B cell (primary cell): ENCODE data around the gene OR4K13. TPM values are rescaled to one million over a fixed set of nuclear protein-coding genes. Genes with fewer than 3 reads are reported as not detected.

Source experiments
- ATAC-seq: fragments of 200-7000 bp; cut with Tn5 transposase; one replicate; pipeline ENCODE4 v1.10.0; 2021; ENCODE audit warnings: low read depth, mild to moderate bottlenecking, moderate number of reproducible peaks, moderate library complexity
- CTCF ChIA-PET: fragments of 350-600 bp; sonication (Branson Sonifier 250); formaldehyde crosslinking; loops from one replicate; lab custom pipeline; 2021; ENCODE audit warnings: antibody characterized with exemption, inconsistent platforms; lab: Charles Lee
- POLR2A ChIA-PET: fragments of 350-600 bp; sonication (Branson Sonifier 250); formaldehyde crosslinking; loops from one replicate; lab custom pipeline; 2021; ENCODE audit warnings: antibody characterized with exemption; lab: Charles Lee
- DNase-seq: peaks from one replicate; pipeline ENCODE4 v3.0.0; 2013
- H2AFZ ChIP-seq: 2 replicates; pipeline ENCODE4 v1.6.1; 2012; ENCODE audit warnings: mild to moderate bottlenecking, low read depth, low read length; ENCODE audit not compliant: insufficient read depth, poor library complexity, severe bottlenecking
- H3K27ac ChIP-seq, 2 donors: 1 replicate in 1 of 2; 2 replicates in 1 of 2; pipeline ENCODE4 v1.5.1; 2012 to 2013; ENCODE audit warnings: low read length in 2 of 2, mild to moderate bottlenecking in 2 of 2, moderate library complexity in 1 of 2
- H3K27me3 ChIP-seq, 4 experiments: fragments of 200-600 bp in 1 of 4; sonication (generic) in 1 of 4; replicated peaks in 1 of 4; 1 replicate in 2 of 4; 2 replicates in 2 of 4; pipeline versions ENCODE4 v1.6.1 to v1.7.0; 2013 to 2016; ENCODE audit warnings: low read length in 3 of 4, mild to moderate bottlenecking in 2 of 4, mixed read lengths in 1 of 4, moderate library complexity in 1 of 4; ENCODE audit not compliant: insufficient read depth in 4 of 4, control insufficient read depth in 3 of 4; ENCODE audit errors: control extremely low read depth in 1 of 4
- H3K36me3 ChIP-seq, 2 experiments: replicated peaks in 1 of 2; 1 replicate in 1 of 2; 2 replicates in 1 of 2; pipeline versions ENCODE4 v1.6.1 to v1.7.1; 2013; ENCODE audit warnings: low read length in 1 of 2; ENCODE audit not compliant: insufficient read depth in 2 of 2, control insufficient read depth in 1 of 2; ENCODE audit errors: control extremely low read depth in 1 of 2, extremely low read depth in 1 of 2
- H3K4me1 ChIP-seq, 2 donors: fragments of 200-600 bp in 1 of 2; sonication (generic) in 1 of 2; 1 replicate in 1 of 2; 2 replicates in 1 of 2; pipeline versions ENCODE4 v1.5.1 to v1.6.1; 2013 to 2017; ENCODE audit warnings: low read length in 2 of 2; ENCODE audit not compliant: control insufficient read depth in 2 of 2, insufficient read depth in 2 of 2
- H3K4me2 ChIP-seq: replicated peaks from 2 replicates; pipeline ENCODE3; 2012; ENCODE audit warnings: mild to moderate bottlenecking, low read depth, low read length; ENCODE audit not compliant: poor library complexity, severe bottlenecking
- H3K4me3 ChIP-seq, 5 experiments: fragments of 200-600 bp in 1 of 5; sonication (generic) in 1 of 5; 1 replicate in 3 of 5; 2 replicates in 2 of 5; pipeline versions ENCODE4 v1.5.1 to v1.7.0; 2011 to 2016; ENCODE audit warnings: low read length in 4 of 5, mild to moderate bottlenecking in 4 of 5, low read depth in 2 of 5, control low read depth in 1 of 5, moderate library complexity in 1 of 5; ENCODE audit not compliant: insufficient read depth in 1 of 5; ENCODE audit errors: control extremely low read depth in 1 of 5, extremely low read depth in 1 of 5
- H3K79me2 ChIP-seq: fragments of 200-600 bp; sonication (generic); one replicate; pipeline ENCODE4 v1.6.0; 2016; ENCODE audit warnings: low read length; ENCODE audit not compliant: control insufficient read depth, insufficient read depth
- H3K9ac ChIP-seq: fragments of 200-600 bp; sonication (generic); 2 replicates; pipeline ENCODE4 v1.6.1; 2017; ENCODE audit warnings: mild to moderate bottlenecking, low read length, moderate library complexity
- H3K9me3 ChIP-seq, 3 donors: one replicate each; pipeline versions ENCODE4 v1.6.1 to v1.7.1; 2013; ENCODE audit warnings: low read length in 2 of 3; ENCODE audit not compliant: control insufficient read depth in 2 of 3, insufficient read depth in 1 of 3; ENCODE audit errors: control extremely low read depth in 1 of 3
- H4K20me1 ChIP-seq: 2 replicates; pipeline ENCODE4 v1.6.0; 2012; ENCODE audit warnings: mild to moderate bottlenecking, low read length; ENCODE audit not compliant: insufficient read depth, control insufficient read depth, poor library complexity, severe bottlenecking
- H3K27ac Mint-ChIP-seq: one replicate; pipeline ENCODE4 v1.8.0; 2021; ENCODE audit warnings: mixed read lengths
- H3K27me3 Mint-ChIP-seq: one replicate; pipeline ENCODE4 v1.8.0; 2021; ENCODE audit warnings: mixed read lengths
- H3K4me1 Mint-ChIP-seq: one replicate; pipeline ENCODE4 v1.8.0; 2021; ENCODE audit warnings: mixed read lengths
- H3K4me3 Mint-ChIP-seq: one replicate; pipeline ENCODE4 v1.8.0; 2021; ENCODE audit warnings: mixed read lengths
- H3K9me3 Mint-ChIP-seq: one replicate; pipeline ENCODE4 v1.8.0; 2022; ENCODE audit warnings: mixed read lengths; ENCODE audit not compliant: insufficient read depth
- CTCF ChIP-seq: fragments of 200-600 bp; IDR thresholded peaks from one replicate; pipeline ENCODE4 v1.8.0; 2022; ENCODE audit warnings: antibody characterized with exemption, mild to moderate bottlenecking
- EZH2 ChIP-seq: IDR thresholded peaks from 2 replicates; pipeline ENCODE4 v1.6.1; 2012; ENCODE audit warnings: borderline replicate concordance, low read depth, mild to moderate bottlenecking, moderate library complexity, low read length; ENCODE audit not compliant: insufficient read depth, poor library complexity, severe bottlenecking
- WGBS: methylation state at CpG from one replicate; pipeline ENCODE4 v1.1.5; 2013; ENCODE audit warnings: missing lambda C conversion rate; ENCODE audit not compliant: insufficient coverage; 5-methylcytosine and 5-hydroxymethylcytosine counted together
- intact Hi-C: fragments of 100-400 bp; cut with micrococcal nuclease; formaldehyde crosslinking; loops from one replicate; pipeline ENCODE4 v1.10.0; 2022
- polyA minus RNA-seq: library from RNA; depleted of rRNA, polyadenylated mRNA; stranded (reverse); fragments of >200 nt; gene quantifications from 2 replicates; pipeline ENCODE4 v1.2.3, GENCODE V29; 2012
- polyA plus RNA-seq: library from polyadenylated mRNA; depleted of rRNA; stranded (reverse); fragments of >200 nt; gene quantifications from 2 replicates; pipeline ENCODE4 v1.2.3, GENCODE V29; 2012
- total RNA-seq, 2 donors: library from RNA; stranded (reverse); fragments of 120-200 nt in 1 of 2; gene quantifications; 1 replicate in 1 of 2; 2 replicates in 1 of 2; pipeline versions ENCODE4 v1.2.3 to v1.2.4, GENCODE V29; 2013 to 2022

Gene OR4K13
- total RNA-seq = not detected in 2 replicates
- not detected for total RNA-seq (2013)
- polyA plus RNA-seq = not detected in 2 replicates
- polyA minus RNA-seq = 0.29 TPM in 1 of 2 replicates, not detected in the other

GRCh38 chr14:20035938-20036337, at the start of gene OR4K13:
OR4K13 (minus strand) TSS chr14:20036038; CDS start chr14:20034758, 1,280 bp downstream.
- H3K27ac Mint-ChIP-seq = no peak within 1 kb of the TSS
- POLR2A ChIA-PET = no interaction called here
- H3K4me1 Mint-ChIP-seq = no peaks in the 10 kb centered on the region
- no CpG with 5 or more reads among the region's 4 CpGs for WGBS
- Histone ChIP-seq H3K27me3 (no peaks in the 10 kb centered on the region), H3K4me2 (no peak within 1 kb of the TSS), H3K4me1 (no peaks in the 10 kb centered on the region), H3K36me3 (no peaks in the 10 kb centered on the region), H3K9ac (no peak within 1 kb of the TSS), H4K20me1 (no peaks in the 10 kb centered on the region), H2AFZ (no peak within 1 kb of the TSS), H3K27ac (no peak within 1 kb of the TSS), H3K4me3 (no peak within 1 kb of the TSS), H3K79me2 (no peaks in the 10 kb centered on the region), H3K9me3 (no peaks in the 10 kb centered on the region)
- DNase-seq (no peak), ATAC-seq (no peak)
- intact Hi-C loops = no loop called here
- CTCF ChIA-PET = no interaction called here
- no peaks in the 10 kb centered on the region for H3K27me3 Mint-ChIP-seq
- H3K4me3 Mint-ChIP-seq = no peak within 1 kb of the TSS
- TF ChIP-seq EZH2 (no peak), CTCF (no peak)
- no peaks in the 10 kb centered on the region for H3K9me3 Mint-ChIP-seq

GRCh38 chr14:20059745-20060144, 23.9 kb upstream of the OR4K13 start, which contains the start of gene OR4L1:
OR4L1 (plus strand) TSS chr14:20060045; CDS start chr14:20060045, 0 bp downstream.
- peaks cover 10% of the 10 kb centered on the region for H3K27me3 Mint-ChIP-seq

More at GRCh38 chr14:20059745-20060144, 23.9 kb upstream of the OR4K13 start, which contains the start of gene OR4L1:
- Mint-ChIP-seq H3K4me3 (no peak within 1 kb of the TSS), H3K9me3 (peaks cover 2% of the 10 kb centered on the region), H3K27ac (no peak within 1 kb of the TSS), H3K4me1 (no peaks in the 10 kb centered on the region)
- Histone ChIP-seq H3K79me2 (no peaks in the 10 kb centered on the region), H3K36me3 (no peaks in the 10 kb centered on the region), H3K4me2 (no peak within 1 kb of the TSS), H3K9ac (no peak within 1 kb of the TSS), H3K9me3 (peaks cover 0 to 4% (median 0%) of the 10 kb centered on the region in 3 donors), H4K20me1 (no peaks in the 10 kb centered on the region), H3K4me3 (no peak within 1 kb of the TSS), H3K4me1 (no peaks in the 10 kb centered on the region), H3K27me3 (no peaks in the 10 kb centered on the region), H3K27ac (no peak within 1 kb of the TSS), H2AFZ (no peak within 1 kb of the TSS)
- ChIA-PET CTCF (no interaction called here), POLR2A (no interaction called here)
- DNase-seq (no peak), ATAC-seq (no peak)
- WGBS = no CpG with 5 or more reads among the region's 2 CpGs
- TF ChIP-seq CTCF (no peak), EZH2 (no peak)
- intact Hi-C loops = no loop called here
